ENCODE data around the gene ALK. TPM values are rescaled to one million over a fixed set of nuclear protein-coding genes. Genes with fewer than 3 reads are reported as not detected.

ALK gene
- total RNA-seq, 6 donors from 2014 or later, result 0.17 to 2.1 (median 0.35) TPM

DNA sequence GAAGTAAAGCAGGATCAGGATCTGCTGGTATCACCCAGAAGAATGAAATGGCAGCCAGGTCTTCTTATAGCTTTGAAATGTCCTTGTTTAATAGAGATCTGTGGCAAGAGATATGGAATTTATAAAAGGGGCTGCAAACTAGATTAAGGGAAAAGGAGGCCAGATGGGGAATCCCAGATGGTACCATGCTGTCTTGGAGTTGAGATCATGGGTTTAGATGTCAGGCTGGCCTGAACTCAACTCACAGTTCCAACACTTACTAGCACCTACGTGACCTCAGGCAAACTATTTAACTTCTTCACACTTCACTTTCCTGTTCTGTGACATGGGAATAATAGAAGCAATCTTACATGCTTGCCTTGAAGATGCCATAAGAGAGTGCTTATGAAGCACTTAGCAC is 188.2 kb downstream of the ALK start:
- H3K4me3 ChIP-seq, result no peak overlapping the region
- H3K36me3 ChIP-seq, result no peaks in the 10 kb centered on the region
- H3K4me1 ChIP-seq, result no peaks in the 10 kb centered on the region
- no peaks in the 10 kb centered on the region for H3K27me3 ChIP-seq
- H3K9me3 ChIP-seq, result no peaks in the 10 kb centered on the region
- no peak for DNase-seq
- TF ChIP-seq EP300 (IDR thresholded peaks at IDR 0.05) (no peak), POLR2AphosphoS5 (IDR thresholded peaks at IDR 0.05) (no peak), CTCF (IDR thresholded peaks at IDR 0.05) (no peak), POLR2A (IDR thresholded peaks at IDR 0.05) (no peak)
- H3K27ac ChIP-seq, result no peak overlapping the region
- no peak for ATAC-seq (ENCODE audit: low FRiP score in 2 of 2)
- 36 to 40% methylated on average over 1 of the region's 1 CpG for WGBS, 2 donors

DNA sequence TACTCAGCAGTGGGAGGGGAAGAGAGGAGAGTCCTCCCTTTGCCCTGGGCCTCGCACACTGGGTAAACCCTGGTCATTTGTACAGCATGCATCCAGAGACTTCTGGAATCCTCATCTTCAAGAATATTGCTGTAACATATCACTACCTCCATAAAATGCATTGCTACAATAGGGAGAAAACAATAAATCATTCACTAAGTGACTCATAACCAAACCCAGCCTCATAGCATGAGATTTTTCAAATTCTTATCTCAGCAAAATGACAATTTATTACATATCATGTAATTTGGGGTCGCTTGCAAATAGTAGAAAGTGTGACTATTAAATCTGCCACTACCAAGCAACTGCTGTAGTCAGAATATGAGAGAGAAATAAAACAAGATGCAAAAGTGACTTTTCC is 189.4 kb downstream of the ALK start:
- no peaks in the 10 kb centered on the region for H3K9me3 ChIP-seq
- no peak overlapping the region for H3K27ac ChIP-seq
- no peaks in the 10 kb centered on the region for H3K4me1 ChIP-seq
- 76 to 83% methylated on average over 2 of the region's 2 CpGs for WGBS, 2 donors
- no peak for DNase-seq
- TF ChIP-seq POLR2A (IDR thresholded peaks at IDR 0.05), result no peak
- no peak for ATAC-seq (ENCODE audit: low FRiP score in 2 of 2)
- H3K27me3 ChIP-seq, result no peaks in the 10 kb centered on the region
- no peaks in the 10 kb centered on the region for H3K36me3 ChIP-seq
- H3K4me3 ChIP-seq, result no peak overlapping the region

DNA sequence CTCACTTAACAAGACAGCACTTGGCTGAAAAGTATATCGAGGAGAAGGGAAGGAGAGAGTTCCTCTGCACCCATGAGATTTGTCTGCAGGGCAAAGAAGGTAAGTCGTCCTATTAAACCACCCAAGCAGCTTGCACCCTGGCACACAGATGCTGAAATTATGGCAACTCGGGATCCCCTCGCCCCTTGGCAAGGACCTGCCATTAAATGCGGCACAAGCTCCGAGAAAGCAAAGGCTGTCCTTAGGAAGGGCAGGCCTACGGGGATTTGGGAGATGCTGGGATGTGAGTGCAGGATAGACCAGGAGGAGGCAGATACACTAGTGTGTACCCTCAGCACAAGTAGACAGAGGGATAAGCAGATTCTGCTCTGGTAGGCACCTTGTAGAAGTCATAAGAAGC is 191.5 kb downstream of the ALK start:
- ATAC-seq (ENCODE audit: low FRiP score in 2 of 2) (no peak), DNase-seq (no peak)
- no peak overlapping the region for H3K4me3 ChIP-seq
- H3K27me3 ChIP-seq, result no peaks in the 10 kb centered on the region
- 82% methylated on average over 7 of the region's 7 CpGs for WGBS, 2 donors
- TF ChIP-seq CTCF (IDR thresholded peaks at IDR 0.05) (no peak), POLR2A (IDR thresholded peaks at IDR 0.05) (no peak), EP300 (IDR thresholded peaks at IDR 0.05) (no peak), POLR2AphosphoS5 (IDR thresholded peaks at IDR 0.05) (no peak)
- H3K9me3 ChIP-seq, result no peaks in the 10 kb centered on the region
- no peaks in the 10 kb centered on the region for H3K36me3 ChIP-seq
- H3K27ac ChIP-seq, result no peak overlapping the region
- H3K4me1 ChIP-seq, result no peaks in the 10 kb centered on the region

- Histone ChIP-seq H3K27ac (no peak overlapping the region), H3K9me3 (no peaks in the 10 kb centered on the region), H3K4me3 (no peak overlapping the region), H3K36me3 (no peaks in the 10 kb centered on the region), H3K27me3 (no peaks in the 10 kb centered on the region), H3K4me1 (no peaks in the 10 kb centered on the region)
- TF ChIP-seq POLR2AphosphoS5 (IDR thresholded peaks at IDR 0.05) (no peak), POLR2A (IDR thresholded peaks at IDR 0.05) (no peak), CTCF (IDR thresholded peaks at IDR 0.05) (no peak), EP300 (IDR thresholded peaks at IDR 0.05) (no peak)
- no peak for DNase-seq
- WGBS, 2 donors, result 31 to 41% methylated on average over 7 of the region's 7 CpGs
- ATAC-seq (ENCODE audit: low FRiP score in 2 of 2), result no peak
These were observed 192.0 kb downstream of the ALK start for GRCh38 chr2:29729401-29729800.

GRCh38 chr2:29726976-29727375 is 194.4 kb downstream of the ALK start:
- no peak overlapping the region for H3K27ac ChIP-seq
- no peaks in the 10 kb centered on the region for H3K9me3 ChIP-seq
- H3K4me1 ChIP-seq, result no peaks in the 10 kb centered on the region
- ATAC-seq (ENCODE audit: low FRiP score in 2 of 2) (no peak), DNase-seq (no peak)
- no peaks in the 10 kb centered on the region for H3K36me3 ChIP-seq
- WGBS, 2 donors, result 35% methylated on average over 2 of the region's 2 CpGs; no CpG with 5 or more reads in 1 of the 2 donors
- no peak overlapping the region for H3K4me3 ChIP-seq
- H3K27me3 ChIP-seq, result no peaks in the 10 kb centered on the region
- TF ChIP-seq POLR2A (IDR thresholded peaks at IDR 0.05) (no peak), POLR2AphosphoS5 (IDR thresholded peaks at IDR 0.05) (no peak), CTCF (IDR thresholded peaks at IDR 0.05) (no peak), EP300 (IDR thresholded peaks at IDR 0.05) (no peak)
